Endothelial cell of umbilical vein (primary cell): ENCODE data around the gene ANXA8L1. TPM values are rescaled to one million over a fixed set of nuclear protein-coding genes. Genes with fewer than 3 reads are reported as not detected.
"Not testable (repeated sequence)": the region's sequence is repeated elsewhere in the genome, so short reads cannot be mapped to it uniquely, and the experiment has no call there.

Source experiments
- BruUV-seq: library from RNA; stranded (reverse); fragments of 400-500 nt; replicated peaks from 2 replicates; lab custom pipeline; 2021; lab: Mats Ljungman, UMichigan
- CTCF ChIA-PET: fragments of 300-600, 350-600 bp; sonication (Branson Sonifier 250); formaldehyde crosslinking; loops from one replicate; lab custom pipeline; 2021; ENCODE audit warnings: antibody characterized with exemption, inconsistent platforms; lab: Charles Lee
- POLR2A ChIA-PET: fragments of 300-600, 350-600 bp; sonication (Branson Sonifier 250); formaldehyde crosslinking; loops from one replicate; lab custom pipeline; 2021; ENCODE audit warnings: antibody characterized with exemption, inconsistent platforms; lab: Charles Lee
- DNase-seq: peaks from one replicate; pipeline ENCODE4 v3.0.0-alpha.2; 2011; ENCODE audit warnings: low read depth, low spot score
- FAIRE-seq: peaks from 2 replicates; lab custom pipeline; 2011; peaks lifted over from hg19 to GRCh38; lab: Jason Lieb, UNC
- H2AFZ ChIP-seq: 2 replicates; pipeline ENCODE4 v1.6.0; 2012; ENCODE audit warnings: low read depth, low read length, control low read depth, inconsistent platforms
- H3K27ac ChIP-seq: 2 replicates; pipeline ENCODE4 v1.5.1; 2011; ENCODE audit warnings: low read depth, mild to moderate bottlenecking, control low read depth, low read length, moderate library complexity; ENCODE audit not compliant: insufficient read depth
- H3K27me3 ChIP-seq, 2 experiments: 2 replicates each; pipeline versions ENCODE4 v1.6.0 to v1.6.1; 2011; ENCODE audit warnings: low read length in 2 of 2, mixed read lengths in 1 of 2; ENCODE audit not compliant: control insufficient read depth in 2 of 2, insufficient read depth in 2 of 2
- H3K36me3 ChIP-seq, 2 experiments: 2 replicates in 1 of 2; 3 replicates in 1 of 2; pipeline ENCODE4 v1.5.1; 2011; ENCODE audit warnings: low read length in 2 of 2, mild to moderate bottlenecking in 1 of 2, moderate library complexity in 1 of 2; ENCODE audit not compliant: control insufficient read depth in 2 of 2, insufficient read depth in 2 of 2; ENCODE audit errors: extremely low read depth in 1 of 2
- H3K4me1 ChIP-seq: 3 replicates; pipeline ENCODE4 v1.5.1; 2011; ENCODE audit warnings: mild to moderate bottlenecking, low read length; ENCODE audit not compliant: control insufficient read depth, insufficient read depth; ENCODE audit errors: extremely low read depth
- H3K4me2 ChIP-seq: 2 replicates; pipeline ENCODE4 v1.6.1; 2011; ENCODE audit warnings: low read length, control low read depth, mixed read lengths; ENCODE audit not compliant: insufficient read depth
- H3K4me3 ChIP-seq, 3 experiments: fragments of 200-600 bp in 1 of 3; sonication (generic), shearing (Covaris generic) in 1 of 3; replicated peaks in 1 of 3; 2 replicates each; pipeline ENCODE4 v1.5.1; 2011 to 2016; ENCODE audit warnings: control low read depth in 3 of 3, low read length in 3 of 3, mild to moderate bottlenecking in 2 of 3, inconsistent platforms in 1 of 3, low read depth in 1 of 3, moderate library complexity in 1 of 3; ENCODE audit not compliant: insufficient read depth in 1 of 3
- H3K79me2 ChIP-seq: 2 replicates; pipeline ENCODE4 v1.6.0; 2012; ENCODE audit warnings: low read length, inconsistent platforms; ENCODE audit not compliant: control insufficient read depth, insufficient read depth
- H3K9ac ChIP-seq: replicated peaks from 2 replicates; pipeline ENCODE3; 2011; ENCODE audit warnings: low read length, control low read depth; ENCODE audit not compliant: insufficient read depth; ENCODE audit errors: extremely low read depth
- H3K9me1 ChIP-seq: replicated peaks from 3 replicates; pipeline ENCODE4 v1.6.0; 2011; ENCODE audit warnings: mild to moderate bottlenecking, low read length; ENCODE audit not compliant: control insufficient read depth, insufficient read depth; ENCODE audit errors: extremely low read depth
- H3K9me3 ChIP-seq: replicated peaks from 2 replicates; pipeline ENCODE4 v1.5.1; 2012; ENCODE audit warnings: low read length, inconsistent platforms; ENCODE audit not compliant: control insufficient read depth, insufficient read depth
- H4K20me1 ChIP-seq: replicated peaks from 2 replicates; pipeline ENCODE3; 2011; ENCODE audit warnings: mild to moderate bottlenecking, low read length; ENCODE audit not compliant: control insufficient read depth, insufficient read depth; ENCODE audit errors: extremely low read depth
- dilution Hi-C: fragments of 300-500 bp; cut with MboI; formaldehyde crosslinking; loops from one replicate; pipeline ENCODE4 v1.15.0; 2019; ENCODE audit warnings: low sequenced_read_pairs; ENCODE audit not compliant: extremely low pct_ligation_motif_present
- intact Hi-C: fragments of 100-400 bp; cut with micrococcal nuclease; formaldehyde crosslinking; loops from one replicate; pipeline ENCODE4 v1.10.0; 2022
- polyA plus RNA-seq, 4 experiments: library from polyadenylated mRNA; depleted of rRNA in 3 of 4; stranded (reverse) in 3 of 4; unstranded in 1 of 4; fragments of >200 nt; gene quantifications; 2 replicates each; pipeline versions ENCODE4 v1.2.1 to v1.2.3, GENCODE V29; 2011 to 2012; ENCODE audit warnings: missing spikeins in 1 of 4
- total RNA-seq: library from RNA; stranded (reverse); gene quantifications from 2 replicates; pipeline ENCODE4 v1.2.3, GENCODE V29; 2021

ANXA8L1 gene
- total and polyA plus RNA-seq, 2 donors (not counting 3 experiments of a cell fraction or from before 2014, with no cell fraction given): not detected

- H3K27me3 ChIP-seq, FAIRE-seq, H3K4me1 ChIP-seq, H3K27ac ChIP-seq, CTCF ChIA-PET, DNase-seq, H3K9me1 ChIP-seq, H3K4me2 ChIP-seq, dilution Hi-C loops, BruUV-seq, H3K9ac ChIP-seq, H3K4me3 ChIP-seq, H4K20me1 ChIP-seq, POLR2A ChIA-PET, H3K79me2 ChIP-seq, H3K36me3 ChIP-seq, H2AFZ ChIP-seq, H3K9me3 ChIP-seq, intact Hi-C loops: not testable (repeated sequence)
Observed at GRCh38 chr10:46415291-46415690, 39.7 kb downstream of the ANXA8L1 start.

DNA sequence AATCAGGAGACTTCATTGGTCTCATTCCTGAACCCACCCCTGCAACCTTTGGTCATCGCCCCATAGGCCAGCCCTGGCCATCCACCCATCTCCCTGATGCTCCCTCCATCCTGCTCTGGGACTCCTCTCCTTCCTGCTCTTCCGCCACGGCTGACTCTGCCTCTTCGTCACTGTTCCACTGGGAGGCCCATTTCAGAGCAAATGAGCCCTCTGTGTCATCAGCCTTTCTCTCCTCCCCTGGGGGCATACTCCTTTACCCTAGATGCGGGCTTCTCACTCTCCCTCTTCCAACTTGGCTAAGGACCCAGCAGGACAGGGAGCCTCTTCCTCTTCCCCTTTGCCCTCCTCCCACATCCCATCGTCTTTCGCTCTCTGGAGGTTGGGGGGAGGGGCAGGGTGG lies 42.7 kb downstream of the ANXA8L1 start:
- not testable (repeated sequence) for H3K9me3 ChIP-seq, BruUV-seq

GRCh38 chr10:46419570-46420379 lies 44.2 kb downstream of the ANXA8L1 start:
- H3K79me2 ChIP-seq, POLR2A ChIA-PET, H3K27me3 ChIP-seq, H3K4me2 ChIP-seq, H2AFZ ChIP-seq, H3K9me3 ChIP-seq, dilution Hi-C loops, H3K36me3 ChIP-seq, BruUV-seq, H4K20me1 ChIP-seq, CTCF ChIA-PET, H3K9ac ChIP-seq, intact Hi-C loops, H3K27ac ChIP-seq, H3K4me3 ChIP-seq, H3K4me1 ChIP-seq, H3K9me1 ChIP-seq: not testable (repeated sequence)
- FAIRE-seq: peak; percentile 71
- DNase-seq: peak; percentile 16

More for the DNA sequence above, 42.7 kb downstream of the ANXA8L1 start:
- FAIRE-seq, H3K27ac ChIP-seq, intact Hi-C loops, DNase-seq, H3K9me1 ChIP-seq, H3K4me2 ChIP-seq, H4K20me1 ChIP-seq, H3K36me3 ChIP-seq, H3K4me3 ChIP-seq, POLR2A ChIA-PET, H2AFZ ChIP-seq, H3K9ac ChIP-seq, H3K4me1 ChIP-seq, H3K79me2 ChIP-seq, CTCF ChIA-PET, dilution Hi-C loops, H3K27me3 ChIP-seq: not testable (repeated sequence)

- BruUV-seq, H3K4me1 ChIP-seq, H2AFZ ChIP-seq, dilution Hi-C loops, H3K9ac ChIP-seq, H3K4me3 ChIP-seq, H3K27me3 ChIP-seq, H3K9me1 ChIP-seq, DNase-seq, H3K79me2 ChIP-seq, H3K36me3 ChIP-seq, CTCF ChIA-PET, POLR2A ChIA-PET, H4K20me1 ChIP-seq, H3K4me2 ChIP-seq, H3K9me3 ChIP-seq, FAIRE-seq, intact Hi-C loops, H3K27ac ChIP-seq: not testable (repeated sequence)
Observed at GRCh38 chr10:46423550-46423949, 48.0 kb downstream of the ANXA8L1 start.
